GM21367 (cell line): ENCODE measurements around the gene NLRP3.
"Not testable (repeated sequence)": the region's sequence is repeated elsewhere in the genome, so short reads cannot be mapped to it uniquely, and the experiment has no call there.

ENCODE experiments used
- ATAC-seq: cut with Tn5 transposase; IDR thresholded peaks from one replicate; pipeline ENCODE4 v1.9.1; 2021; ENCODE audit not compliant: unreplicated experiment

Gene NLRP3

DNA sequence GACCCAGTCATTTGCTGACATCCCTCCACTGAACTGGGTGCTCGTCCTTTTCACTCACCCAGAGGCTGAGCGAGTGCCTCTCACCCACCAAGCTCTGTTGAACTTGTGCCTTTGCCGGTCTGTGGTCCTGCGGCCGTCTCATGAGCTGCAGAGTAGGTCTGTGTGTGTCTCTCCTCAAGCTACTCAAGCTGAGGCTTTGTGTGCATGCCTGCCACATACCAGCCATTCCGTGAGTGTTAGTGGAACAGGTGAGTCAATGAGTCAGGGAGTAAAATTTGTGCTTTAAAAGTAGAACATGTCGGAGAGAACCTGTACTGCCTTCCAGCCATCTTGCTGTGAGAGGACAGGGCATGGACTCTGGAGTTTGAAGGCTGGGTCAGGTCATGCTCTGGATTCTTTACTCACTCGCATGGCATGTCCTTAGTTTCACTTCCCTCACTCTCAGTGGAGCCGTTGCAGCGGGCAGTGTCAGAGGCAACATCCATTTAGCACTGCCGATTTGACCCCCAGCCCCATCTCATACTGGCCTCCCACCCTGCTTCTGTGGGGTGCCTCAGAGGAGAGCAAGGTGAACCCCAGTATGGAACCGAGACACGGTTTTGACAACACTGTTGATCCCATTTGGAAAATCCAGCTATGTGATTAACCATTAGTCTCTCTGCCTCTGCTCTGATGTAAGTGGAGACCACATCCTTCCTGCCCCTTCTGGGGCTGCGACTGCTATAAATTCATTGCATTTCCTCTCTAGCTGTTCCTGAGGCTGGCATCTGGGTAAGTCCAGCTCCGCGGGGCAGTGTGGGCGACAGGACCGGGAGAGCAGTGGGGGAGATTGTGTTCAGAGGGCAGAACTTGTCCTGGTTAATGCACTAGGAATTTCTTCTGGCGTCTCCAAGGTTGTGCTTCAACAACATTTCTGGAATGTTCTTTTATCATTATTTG is at the start of gene NLRP3:
Gene NLRP3 (plus strand): TSS at position 751 of the 939 bp plus-strand sequence. CDS start 2,628 bp downstream, outside the sequence.
- peak; percentile 54 for ATAC-seq

GRCh38 chr1:247366345-247366744 is 49.6 kb upstream of the NLRP3 start:
- not testable (repeated sequence) for ATAC-seq

DNA sequence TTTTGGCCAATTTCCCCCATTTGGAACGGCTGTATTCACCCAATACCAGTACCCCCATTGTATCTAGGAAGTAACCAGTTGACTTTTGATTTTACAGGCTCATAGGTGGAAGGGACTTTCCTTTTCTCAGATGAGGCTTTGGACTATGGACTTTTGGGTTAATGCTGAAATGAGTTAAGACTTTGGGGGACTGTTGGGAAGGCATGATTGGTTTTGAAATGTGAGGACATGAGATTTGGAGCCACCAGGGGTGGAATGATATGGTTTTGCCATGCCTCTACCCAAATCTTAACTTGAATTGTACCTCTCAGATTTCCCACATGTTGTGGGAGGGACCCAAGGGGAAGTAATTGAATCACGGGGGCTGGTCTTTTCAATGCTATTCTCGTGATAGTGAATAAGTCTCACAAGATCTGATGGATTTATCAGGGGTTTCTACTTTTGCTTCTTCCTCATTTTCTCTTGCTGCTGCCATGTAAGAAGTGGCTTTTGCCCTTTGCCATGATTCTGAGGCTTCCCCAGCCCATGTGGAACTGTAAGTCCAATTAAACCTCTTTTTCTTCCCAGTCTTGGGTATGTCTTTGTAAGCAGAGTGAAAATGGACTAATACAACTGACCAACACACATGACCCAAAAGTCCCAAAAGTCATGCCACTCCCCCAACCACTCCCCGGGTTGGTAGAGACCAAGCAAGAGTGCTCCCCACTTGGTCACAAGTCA is 48.9 kb upstream of the NLRP3 start:
- ATAC-seq: no peak

GRCh38 chr1:247367786-247368422 is 48.1 kb upstream of the NLRP3 start:
- ATAC-seq: no peak

- no peak for ATAC-seq
Measured at GRCh38 chr1:247368490-247369145, 47.4 kb upstream of the NLRP3 start.

- no peak for ATAC-seq
Measured at GRCh38 chr1:247370786-247371732, 44.9 kb upstream of the NLRP3 start.

GRCh38 chr1:247371801-247372259 is 44.1 kb upstream of the NLRP3 start:
- ATAC-seq: no peak

GRCh38 chr1:247373721-247374141 is 42.2 kb upstream of the NLRP3 start:
- no peak for ATAC-seq

DNA sequence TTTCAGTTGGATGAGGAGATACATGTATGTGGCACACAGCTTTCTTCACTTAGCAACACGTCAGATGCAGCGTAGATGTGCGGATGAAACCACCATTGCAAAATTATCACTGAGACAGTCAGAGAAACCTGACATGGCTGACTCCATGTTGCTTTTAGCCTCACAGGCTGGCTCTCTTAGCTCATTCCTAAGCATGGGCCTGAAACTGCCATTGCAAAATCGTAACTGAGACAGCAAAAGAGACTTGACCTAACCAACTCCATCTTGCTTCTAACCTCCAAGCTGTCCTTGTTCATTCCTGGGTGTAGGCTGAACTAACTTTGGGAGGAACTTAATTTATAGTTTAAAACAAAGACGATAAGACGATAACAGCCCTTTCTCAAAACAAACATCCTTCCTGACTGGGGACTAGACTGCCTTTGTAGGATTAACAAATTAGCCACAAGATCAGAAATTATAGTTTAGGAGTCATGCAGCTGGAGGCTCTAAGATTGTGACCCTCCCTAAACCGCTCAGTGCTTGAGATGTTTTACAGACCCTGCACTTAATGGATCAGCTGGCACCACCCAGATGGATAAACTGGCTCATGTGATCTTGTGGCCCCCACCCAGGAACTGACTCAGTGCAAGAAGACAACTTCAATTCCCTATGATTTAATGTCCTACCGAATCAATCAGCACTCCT is 41.2 kb upstream of the NLRP3 start:
- not testable (repeated sequence) for ATAC-seq

DNA sequence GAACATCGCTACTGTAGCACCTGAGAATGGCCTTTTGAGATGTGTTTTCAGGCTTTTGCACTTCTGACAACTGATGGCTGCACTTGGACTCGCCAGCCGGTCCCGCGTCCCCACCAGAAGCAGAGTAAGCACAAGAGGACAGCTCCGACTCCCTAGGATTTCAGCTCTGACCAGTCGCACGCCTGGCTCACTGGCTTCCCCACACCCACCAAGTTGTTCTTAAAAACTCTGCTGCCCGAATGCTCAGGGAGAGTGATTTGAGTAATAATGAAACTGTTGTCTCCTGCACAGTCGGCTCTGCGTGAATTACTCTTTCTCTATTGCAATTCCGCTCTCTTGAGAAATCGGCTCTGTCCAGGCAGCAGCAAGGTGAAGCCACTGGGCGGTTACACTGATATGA is 40.2 kb upstream of the NLRP3 start:
- no peak for ATAC-seq

- no peak for ATAC-seq
Measured at GRCh38 chr1:247376659-247377058, 39.3 kb upstream of the NLRP3 start.

GRCh38 chr1:247377656-247378055 is 38.3 kb upstream of the NLRP3 start:
- ATAC-seq: not testable (repeated sequence)

- ATAC-seq: no peak
Measured at GRCh38 chr1:247378334-247379073, 37.5 kb upstream of the NLRP3 start.

GRCh38 chr1:247385283-247385682 is 30.7 kb upstream of the NLRP3 start:
- no peak for ATAC-seq

DNA sequence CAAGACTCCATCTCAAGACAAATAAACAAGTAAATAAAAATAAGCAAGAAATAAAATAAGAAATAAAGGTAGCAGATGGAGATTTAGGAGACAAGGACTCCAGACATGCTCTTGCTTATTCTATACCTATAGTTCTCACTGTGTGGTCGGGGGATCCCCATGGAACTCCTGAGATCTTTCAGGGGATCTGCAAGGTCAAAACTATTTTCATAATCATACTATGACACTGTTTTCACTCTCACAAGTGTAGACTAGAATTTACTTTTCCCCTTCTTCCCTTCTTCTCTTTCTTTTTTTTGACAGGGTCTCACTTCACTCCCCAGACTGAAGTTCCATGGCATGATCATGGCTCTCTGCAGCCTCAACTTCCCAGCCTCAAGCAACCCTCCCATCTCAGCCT is 29.8 kb upstream of the NLRP3 start:
- ATAC-seq: no peak

DNA sequence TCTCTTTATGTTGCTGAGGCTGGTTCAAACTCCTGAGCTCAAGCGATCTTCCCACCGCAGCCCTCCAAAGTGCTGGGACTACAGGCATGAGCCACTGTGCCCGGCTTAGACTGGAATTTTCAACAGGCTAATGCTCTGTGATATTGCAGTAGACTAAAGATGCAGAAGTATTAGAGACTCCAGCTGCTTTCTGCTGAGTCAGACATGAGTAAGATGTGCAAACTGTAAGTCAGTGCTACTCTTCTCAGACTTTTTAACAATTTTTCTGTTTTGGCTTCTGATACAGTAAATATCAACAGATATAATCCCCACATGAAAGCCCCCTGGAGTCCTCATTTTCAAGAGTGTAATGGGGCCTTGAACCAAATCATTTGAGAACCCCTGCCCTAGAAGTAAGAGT is 29.3 kb upstream of the NLRP3 start:
- no peak for ATAC-seq

- no peak for ATAC-seq
Measured at GRCh38 chr1:247387096-247387495, 28.9 kb upstream of the NLRP3 start.

- no peak for ATAC-seq
Measured at GRCh38 chr1:247387565-247387964, 28.4 kb upstream of the NLRP3 start.
